ENCODE results near the gene SLC36A1.

Gene SLC36A1

DNA sequence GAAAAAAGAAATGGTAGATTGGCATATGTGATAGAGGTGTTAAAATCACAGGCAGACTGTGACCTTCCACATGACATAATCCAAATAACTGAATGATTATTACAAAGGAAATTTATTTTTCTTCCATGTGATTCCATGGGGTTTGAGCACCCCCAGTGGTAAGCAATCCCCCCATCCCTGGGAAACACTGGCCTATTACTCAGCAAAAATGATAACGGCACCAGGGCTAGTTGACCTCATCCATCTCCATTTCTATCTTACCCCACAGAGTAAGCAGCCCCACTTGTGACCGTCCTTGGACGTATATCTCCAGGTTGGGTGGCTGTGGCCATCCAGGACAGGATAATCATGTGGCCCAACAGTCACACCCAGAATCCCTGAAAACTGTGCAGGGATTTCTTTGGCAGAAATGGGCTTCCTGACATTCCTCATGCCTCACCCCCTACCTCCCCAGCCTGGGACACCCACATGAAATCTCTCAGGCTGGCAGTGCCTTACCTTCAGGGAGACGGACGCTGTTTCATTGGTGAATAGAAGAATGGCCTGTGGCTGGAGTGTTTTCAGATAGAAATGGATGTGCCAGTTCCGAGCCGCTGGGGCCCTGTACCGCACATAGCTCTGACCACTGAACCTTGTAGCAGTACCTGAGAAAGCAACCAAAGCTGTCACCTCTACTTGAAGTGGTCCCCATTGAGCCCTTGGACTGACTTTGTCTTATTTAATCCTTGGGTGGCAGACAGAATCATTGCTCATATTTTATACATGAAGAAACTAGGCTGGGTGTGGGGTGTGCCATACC is 69.9 kb downstream of the SLC36A1 start:
- H3K36me3 ChIP-seq (ENCODE audit: insufficient read depth) = no peaks in the 10 kb centered on the region
- no peak overlapping the region for H3K4me3 ChIP-seq (IDR thresholded peaks at IDR 0.05; ENCODE audit: insufficient read depth, low read depth, low read length)
- TF ChIP-seq, protein P1, sequence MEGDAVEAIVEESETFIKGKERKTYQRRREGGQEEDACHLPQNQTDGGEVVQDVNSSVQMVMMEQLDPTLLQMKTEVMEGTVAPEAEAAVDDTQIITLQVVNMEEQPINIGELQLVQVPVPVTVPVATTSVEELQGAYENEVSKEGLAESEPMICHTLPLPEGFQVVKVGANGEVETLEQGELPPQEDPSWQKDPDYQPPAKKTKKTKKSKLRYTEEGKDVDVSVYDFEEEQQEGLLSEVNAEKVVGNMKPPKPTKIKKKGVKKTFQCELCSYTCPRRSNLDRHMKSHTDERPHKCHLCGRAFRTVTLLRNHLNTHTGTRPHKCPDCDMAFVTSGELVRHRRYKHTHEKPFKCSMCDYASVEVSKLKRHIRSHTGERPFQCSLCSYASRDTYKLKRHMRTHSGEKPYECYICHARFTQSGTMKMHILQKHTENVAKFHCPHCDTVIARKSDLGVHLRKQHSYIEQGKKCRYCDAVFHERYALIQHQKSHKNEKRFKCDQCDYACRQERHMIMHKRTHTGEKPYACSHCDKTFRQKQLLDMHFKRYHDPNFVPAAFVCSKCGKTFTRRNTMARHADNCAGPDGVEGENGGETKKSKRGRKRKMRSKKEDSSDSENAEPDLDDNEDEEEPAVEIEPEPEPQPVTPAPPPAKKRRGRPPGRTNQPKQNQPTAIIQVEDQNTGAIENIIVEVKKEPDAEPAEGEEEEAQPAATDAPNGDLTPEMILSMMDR (conservative IDR thresholded peaks at IDR 0.05; ENCODE audit: low read depth, low read length) = no peak
- H3K27me3 ChIP-seq (ENCODE audit: insufficient read depth, low read depth) = no peaks in the 10 kb centered on the region
- no peaks in the 10 kb centered on the region for H3K79me2 ChIP-seq (ENCODE audit: insufficient read depth, low read depth)
- no peak overlapping the region for H3K27ac ChIP-seq
- no peak overlapping the region for H3K4me2 ChIP-seq
- H3K4me1 ChIP-seq (ENCODE audit: low read depth, poor library complexity, severe bottlenecking) = no peaks in the 10 kb centered on the region
- H3K9ac ChIP-seq = no peak overlapping the region
- no peaks in the 10 kb centered on the region for H4K20me1 ChIP-seq (ENCODE audit: insufficient read depth)
- H2AFZ ChIP-seq (ENCODE audit: low read depth) = no peak overlapping the region

DNA sequence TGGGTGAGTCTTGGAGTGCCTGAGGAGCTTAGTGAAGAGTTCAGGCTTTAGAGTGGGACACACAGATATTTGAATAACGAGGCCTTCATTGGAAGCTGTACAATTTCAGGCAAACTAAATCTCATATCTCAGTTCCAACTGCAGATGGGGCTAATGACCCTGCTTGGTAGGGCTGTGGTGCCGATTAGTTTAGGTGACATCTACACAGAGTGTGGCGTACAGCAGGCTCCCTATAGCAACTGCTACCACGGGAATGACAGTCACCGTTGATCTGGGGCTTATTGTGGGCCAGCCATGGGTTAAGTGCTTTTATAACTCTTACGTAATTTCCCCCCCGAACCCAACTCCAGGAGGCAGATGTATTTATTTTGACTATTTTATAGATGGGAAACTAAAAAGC is 72.9 kb downstream of the SLC36A1 start:
- Histone ChIP-seq H3K79me2 (ENCODE audit: insufficient read depth, low read depth) (no peaks in the 10 kb centered on the region), H3K4me2 (no peak overlapping the region), H3K27ac (no peak overlapping the region), H2AFZ (ENCODE audit: low read depth) (no peak overlapping the region), H4K20me1 (ENCODE audit: insufficient read depth) (no peaks in the 10 kb centered on the region), H3K36me3 (ENCODE audit: insufficient read depth) (no peaks in the 10 kb centered on the region), H3K4me3 (IDR thresholded peaks at IDR 0.05; ENCODE audit: insufficient read depth, low read depth, low read length) (no peak overlapping the region), H3K9ac (no peak overlapping the region), H3K27me3 (ENCODE audit: insufficient read depth, low read depth) (no peaks in the 10 kb centered on the region), H3K4me1 (ENCODE audit: low read depth, poor library complexity, severe bottlenecking) (no peaks in the 10 kb centered on the region)
- TF ChIP-seq, protein P1 (conservative IDR thresholded peaks at IDR 0.05; ENCODE audit: low read depth, low read length) = no peak

DNA sequence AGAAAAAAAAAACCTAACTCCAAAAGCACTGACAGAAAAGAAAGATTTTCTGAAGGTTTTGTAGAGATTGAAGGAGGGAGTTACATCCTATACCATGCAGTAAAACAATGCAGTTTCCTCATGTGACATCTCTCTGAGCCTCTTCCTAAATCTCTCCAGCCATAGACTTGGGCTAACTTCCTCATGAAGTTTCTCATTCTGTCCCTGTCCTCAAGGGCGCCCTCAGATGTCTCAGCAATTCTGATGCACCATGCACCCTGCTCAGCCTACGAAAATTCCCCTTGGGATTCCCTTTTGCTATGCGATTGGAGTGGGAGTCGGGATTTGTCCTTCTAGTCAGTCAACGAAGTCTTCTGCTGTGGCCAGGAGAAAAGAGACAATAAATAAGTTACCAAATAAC is 74.8 kb downstream of the SLC36A1 start:
- no peaks in the 10 kb centered on the region for H3K4me1 ChIP-seq (ENCODE audit: low read depth, poor library complexity, severe bottlenecking)
- no peak overlapping the region for H3K4me3 ChIP-seq (IDR thresholded peaks at IDR 0.05; ENCODE audit: insufficient read depth, low read depth, low read length)
- H2AFZ ChIP-seq (ENCODE audit: low read depth) = no peak overlapping the region
- no peak overlapping the region for H3K27ac ChIP-seq
- no peak overlapping the region for H3K9ac ChIP-seq
- no peak overlapping the region for H3K4me2 ChIP-seq
- H3K79me2 ChIP-seq (ENCODE audit: insufficient read depth, low read depth) = no peaks in the 10 kb centered on the region
- no peaks in the 10 kb centered on the region for H4K20me1 ChIP-seq (ENCODE audit: insufficient read depth)
- H3K36me3 ChIP-seq (ENCODE audit: insufficient read depth) = no peaks in the 10 kb centered on the region
- TF ChIP-seq, protein P1 (conservative IDR thresholded peaks at IDR 0.05; ENCODE audit: low read depth, low read length) = no peak
- no peaks in the 10 kb centered on the region for H3K27me3 ChIP-seq (ENCODE audit: insufficient read depth, low read depth)

DNA sequence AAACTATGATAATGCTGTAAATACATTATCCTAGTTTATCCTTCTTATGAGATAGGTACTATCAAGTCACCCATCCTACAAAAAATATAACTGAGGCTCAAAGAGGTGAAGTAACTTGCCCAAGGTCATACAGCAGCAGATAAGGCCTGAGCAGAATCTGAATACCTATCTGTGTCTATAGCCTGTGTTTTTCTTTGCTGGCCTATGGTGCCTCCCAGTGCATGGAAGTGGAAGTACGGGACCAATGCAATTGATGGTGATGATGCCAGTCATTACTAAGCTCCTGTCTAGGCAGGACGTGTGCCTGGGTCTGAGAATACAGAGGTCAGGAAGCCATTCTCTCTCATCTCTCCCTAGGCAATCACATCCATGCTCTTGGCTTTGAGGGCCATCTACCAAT is 75.9 kb downstream of the SLC36A1 start:
- Histone ChIP-seq H3K27ac (no peak overlapping the region), H3K4me2 (no peak overlapping the region), H3K9ac (no peak overlapping the region), H3K27me3 (ENCODE audit: insufficient read depth, low read depth) (no peaks in the 10 kb centered on the region), H3K36me3 (ENCODE audit: insufficient read depth) (no peaks in the 10 kb centered on the region), H3K79me2 (ENCODE audit: insufficient read depth, low read depth) (no peaks in the 10 kb centered on the region), H3K4me1 (ENCODE audit: low read depth, poor library complexity, severe bottlenecking) (no peaks in the 10 kb centered on the region), H3K4me3 (IDR thresholded peaks at IDR 0.05; ENCODE audit: insufficient read depth, low read depth, low read length) (no peak overlapping the region), H2AFZ (ENCODE audit: low read depth) (no peak overlapping the region), H4K20me1 (ENCODE audit: insufficient read depth) (no peaks in the 10 kb centered on the region)
- TF ChIP-seq, protein P1 (conservative IDR thresholded peaks at IDR 0.05; ENCODE audit: low read depth, low read length) = peak; percentile 49

All from KMS-11 (cell line).